Sigmoid colon (tissue), 7 donors: ENCODE data around the gene CFI. TPM values are rescaled to one million over a fixed set of nuclear protein-coding genes. Genes with fewer than 3 reads are reported as not detected.

ENCODE experiments used
- DNase-seq: peaks from one replicate; pipeline ENCODE4 v3.0.0-alpha.2; 2019
- H3K27ac ChIP-seq, 4 donors: fragments of 200-600 bp; sonication (generic); one replicate each; pipeline ENCODE4 v1.5.1; 2016 to 2019; ENCODE audit warnings: mild to moderate bottlenecking in 1 of 4
- H3K27me3 ChIP-seq, 3 donors: fragments of 200-600 bp; sonication (generic); one replicate each; pipeline ENCODE4 v1.5.1; 2019; ENCODE audit warnings: mild to moderate bottlenecking in 1 of 3
- H3K36me3 ChIP-seq, 4 donors: fragments of 200-600 bp; sonication (generic); one replicate each; pipeline ENCODE4 v1.5.1; 2016 to 2019
- H3K4me1 ChIP-seq, 4 donors: fragments of 200-600 bp; sonication (generic); one replicate each; pipeline ENCODE4 v1.5.1; 2017 to 2019
- H3K4me3 ChIP-seq, 4 donors: fragments of 200-600 bp; sonication (generic); one replicate each; pipeline ENCODE4 v1.5.1; 2017 to 2019; ENCODE audit warnings: mild to moderate bottlenecking in 2 of 4, moderate library complexity in 1 of 4
- H3K9me3 ChIP-seq, 4 donors: fragments of 200-600 bp in 3 of 4; sonication (generic) in 3 of 4; one replicate each; pipeline versions ENCODE4 v1.5.1 to v1.6.1; 2013 to 2019
- EP300 ChIP-seq, 4 donors: sonication (generic); formaldehyde crosslinking; IDR thresholded peaks; one replicate each; pipeline ENCODE4 v1.6.1; 2017; ENCODE audit warnings: antibody characterized with exemption in 4 of 4
- POLR2A ChIP-seq, 2 donors: fragments of 450-650 bp; IDR thresholded peaks; one replicate each; pipeline ENCODE4 v1.6.1; 2016; ENCODE audit warnings: antibody characterized with exemption in 2 of 2, mild to moderate bottlenecking in 2 of 2, moderate library complexity in 2 of 2
- POLR2AphosphoS5 ChIP-seq, 4 donors: sonication (generic); formaldehyde crosslinking; IDR thresholded peaks; one replicate each; pipeline ENCODE4 v1.6.1; 2017; ENCODE audit warnings: antibody characterized with exemption in 4 of 4
- WGBS, 2 donors: extraction: QIAGEN DNeasy Blood & Tissue Kit; methylation state at CpG; one replicate each; pipeline ENCODE4 v1.1.7; 2013; 5-methylcytosine and 5-hydroxymethylcytosine counted together
- intact Hi-C: fragments of 100-400 bp; cut with DNase I; formaldehyde crosslinking; loops from one replicate; pipeline ENCODE4 v1.15.1; 2023
- polyA plus RNA-seq, 3 donors: library from polyadenylated mRNA; stranded (reverse); fragments of 200-250 nt; gene quantifications; one replicate each; pipeline ENCODE4 v1.2.3, GENCODE V29; 2013
- total RNA-seq, 4 donors: library from RNA; depleted of rRNA; stranded (reverse); fragments of >200 nt; gene quantifications; one replicate each; pipeline ENCODE4 v1.1.0, GENCODE V29; 2016
- TF ChIP-seq, protein P1 (sequence below), 4 experiments: fragments of 450-650 bp in 3 of 4; fragments of 200-600 bp in 1 of 4; IDR thresholded peaks; one replicate each; pipeline ENCODE4 v1.5.1; 2016 to 2019; ENCODE audit warnings: antibody characterized with exemption in 4 of 4, mild to moderate bottlenecking in 3 of 4, moderate library complexity in 2 of 4
- donor health status: healthy with polysubstance abuse.
- donor health status: Bipolar disorder and iron deficiency.
- donor health status: healthy.

Gene CFI
- total and polyA plus RNA-seq, 7 donors, result 1.2 to 14.4 (median 7.5) TPM

DNA sequence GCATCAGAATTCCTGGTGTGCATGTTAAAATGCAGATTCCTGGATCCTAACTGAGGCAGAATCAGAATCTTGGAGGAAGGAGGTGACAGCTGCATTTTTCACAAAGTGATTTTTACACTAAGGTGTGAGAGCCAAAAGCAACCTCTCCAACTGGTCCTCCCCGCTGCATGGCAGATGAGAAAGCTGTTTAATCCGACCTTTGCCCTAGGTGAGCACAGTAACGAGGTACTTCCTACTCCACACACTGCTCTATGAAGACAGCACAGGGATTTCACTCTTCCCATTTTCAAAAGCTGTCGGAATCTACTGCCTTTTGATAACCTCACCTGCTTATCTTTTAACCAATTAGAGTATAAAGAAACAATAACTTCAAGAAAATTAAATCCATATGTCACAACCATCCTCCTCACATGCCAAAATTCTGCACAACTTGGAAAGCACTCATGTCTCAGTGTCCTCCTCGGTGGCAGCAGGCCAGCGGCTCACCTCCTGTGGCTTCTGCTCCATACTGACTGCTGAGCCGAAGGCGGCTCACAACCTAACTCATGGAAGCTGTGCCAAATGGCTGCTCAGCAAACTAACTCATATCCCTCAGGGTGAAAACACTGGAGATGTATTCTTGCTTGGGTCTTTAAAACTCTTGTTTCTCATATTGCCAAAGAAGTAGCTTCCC, 102.1 kb downstream of the CFI start:
- intact Hi-C loops, result loop anchor here (5.0 to 10.0 kb wide), 2 partner anchors 135 to 267 kb away; partner anchors contain the start of genes MCUB and SEC24B
- DNase-seq, result no peak
- H3K27me3 ChIP-seq, result no peaks in the 10 kb centered on the region
- no peak overlapping the region for H3K27ac ChIP-seq
- no peaks in the 10 kb centered on the region for H3K9me3 ChIP-seq
- H3K36me3 ChIP-seq, result peaks cover 0 to 32% (median 5%) of the 10 kb centered on the region in 4 donors
- H3K4me3 ChIP-seq, result no peak overlapping the region
- H3K4me1 ChIP-seq, result peaks cover 0 to 20% (median 16%) of the 10 kb centered on the region in 4 donors
- 21 to 69% methylated on average over 8 of the region's 8 CpGs for WGBS, 2 donors
- TF ChIP-seq, protein P1, sequence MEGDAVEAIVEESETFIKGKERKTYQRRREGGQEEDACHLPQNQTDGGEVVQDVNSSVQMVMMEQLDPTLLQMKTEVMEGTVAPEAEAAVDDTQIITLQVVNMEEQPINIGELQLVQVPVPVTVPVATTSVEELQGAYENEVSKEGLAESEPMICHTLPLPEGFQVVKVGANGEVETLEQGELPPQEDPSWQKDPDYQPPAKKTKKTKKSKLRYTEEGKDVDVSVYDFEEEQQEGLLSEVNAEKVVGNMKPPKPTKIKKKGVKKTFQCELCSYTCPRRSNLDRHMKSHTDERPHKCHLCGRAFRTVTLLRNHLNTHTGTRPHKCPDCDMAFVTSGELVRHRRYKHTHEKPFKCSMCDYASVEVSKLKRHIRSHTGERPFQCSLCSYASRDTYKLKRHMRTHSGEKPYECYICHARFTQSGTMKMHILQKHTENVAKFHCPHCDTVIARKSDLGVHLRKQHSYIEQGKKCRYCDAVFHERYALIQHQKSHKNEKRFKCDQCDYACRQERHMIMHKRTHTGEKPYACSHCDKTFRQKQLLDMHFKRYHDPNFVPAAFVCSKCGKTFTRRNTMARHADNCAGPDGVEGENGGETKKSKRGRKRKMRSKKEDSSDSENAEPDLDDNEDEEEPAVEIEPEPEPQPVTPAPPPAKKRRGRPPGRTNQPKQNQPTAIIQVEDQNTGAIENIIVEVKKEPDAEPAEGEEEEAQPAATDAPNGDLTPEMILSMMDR (IDR thresholded peaks at IDR 0.05), result no peak
- TF ChIP-seq POLR2A (IDR thresholded peaks at IDR 0.05) (no peak), EP300 (IDR thresholded peaks at IDR 0.05) (no peak), POLR2AphosphoS5 (IDR thresholded peaks at IDR 0.05) (no peak)

DNA sequence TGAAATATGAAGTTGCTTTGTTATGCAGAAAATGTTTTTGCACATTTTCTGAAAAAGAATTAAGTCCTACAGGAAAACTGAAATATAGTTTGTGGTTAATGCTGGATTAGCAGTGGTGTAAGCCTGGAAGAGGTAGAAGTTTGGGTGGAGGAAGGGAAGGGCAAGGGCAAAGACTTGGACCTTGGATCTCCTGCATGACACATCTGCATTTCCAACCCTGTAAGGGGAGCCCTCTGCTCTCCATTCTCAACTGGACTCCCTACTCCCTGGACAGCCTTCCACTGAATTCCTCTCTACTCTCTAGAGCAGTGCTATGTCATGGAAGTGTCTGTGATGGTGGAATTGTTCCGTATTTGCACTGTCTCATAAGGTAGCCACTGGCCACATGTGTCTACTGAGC, 103.1 kb downstream of the CFI start:
- H3K9me3 ChIP-seq, result no peaks in the 10 kb centered on the region
- no peak for DNase-seq
- TF ChIP-seq POLR2AphosphoS5 (IDR thresholded peaks at IDR 0.05) (no peak), EP300 (IDR thresholded peaks at IDR 0.05) (no peak), POLR2A (IDR thresholded peaks at IDR 0.05) (no peak)
- TF ChIP-seq, protein P1 (IDR thresholded peaks at IDR 0.05), result no peak
- intact Hi-C loops, result no loop called here
- H3K36me3 ChIP-seq, result peaks cover 0 to 43% (median 9%) of the 10 kb centered on the region in 4 donors
- peaks cover 0 to 14% (median 12%) of the 10 kb centered on the region in 4 donors for H3K4me1 ChIP-seq
- no peak overlapping the region for H3K4me3 ChIP-seq
- H3K27ac ChIP-seq, result no peak overlapping the region
- H3K27me3 ChIP-seq, result no peaks in the 10 kb centered on the region
- WGBS, 2 donors, result 93% methylated on average over 1 of the region's 1 CpG

DNA sequence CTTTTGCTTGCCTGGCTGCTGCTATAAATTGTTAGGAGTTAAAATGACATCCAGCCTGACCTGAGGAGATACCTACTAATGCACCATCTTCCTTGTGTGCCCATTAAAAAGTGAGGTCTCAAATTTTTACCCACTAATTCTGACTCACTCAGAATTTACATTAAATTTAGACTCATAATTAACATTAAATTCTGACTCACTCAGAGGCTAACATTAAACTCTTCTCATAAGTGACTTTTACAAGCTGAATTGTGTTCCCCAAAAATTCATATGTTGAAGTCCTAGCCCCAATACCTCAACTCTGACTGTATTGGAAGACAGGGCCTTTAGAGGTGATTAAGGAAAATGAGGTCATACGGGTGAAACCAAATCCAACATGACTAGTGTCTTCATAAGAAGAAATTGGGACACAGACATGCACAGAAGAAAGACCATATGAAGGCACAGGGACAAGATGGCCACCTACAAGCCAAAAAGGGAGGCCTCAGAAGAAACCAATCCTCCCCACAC, 110.3 kb downstream of the CFI start:
- Histone ChIP-seq H3K27me3 (no peaks in the 10 kb centered on the region), H3K27ac (no peak overlapping the region), H3K36me3 (peaks cover 4 to 78% (median 8%) of the 10 kb centered on the region in 4 donors), H3K4me3 (no peak overlapping the region), H3K9me3 (no peaks in the 10 kb centered on the region), H3K4me1 (no peaks in the 10 kb centered on the region)
- intact Hi-C loops, result no loop called here
- DNase-seq, result no peak
- 90 to 95% methylated on average over 1 of the region's 1 CpG for WGBS, 2 donors
- TF ChIP-seq, protein P1 (IDR thresholded peaks at IDR 0.05), result no peak
- TF ChIP-seq POLR2AphosphoS5 (IDR thresholded peaks at IDR 0.05) (no peak), POLR2A (IDR thresholded peaks at IDR 0.05) (no peak), EP300 (IDR thresholded peaks at IDR 0.05) (no peak)

Other genes starting within 250 kb of the CFI start
- gene MCUB, start 241.8 kb downstream of the CFI start, total RNA-seq, result 10 to 100 TPM in 1 of 4 donors, 1 to 10 TPM in 3; 5.0 to 10.9 (median 8.8) TPM
- gene MCUB, start 241.8 kb downstream of the CFI start, polyA plus RNA-seq, result 10 to 100 TPM in 1 of 3 donors, 1 to 10 TPM in 2; 4.2 to 18.0 (median 7.2) TPM
- gene CASP6, start 98.6 kb downstream of the CFI start, total RNA-seq, result 10 to 100 TPM; 18.2 to 41.3 (median 26.8) TPM
- gene CASP6, start 98.6 kb downstream of the CFI start, polyA plus RNA-seq, result 100 to 1,000 TPM in 1 of 3 donors, 10 to 100 TPM in 2; 63.6 to 101 (median 87.1) TPM
- 10 to 100 TPM; 18.0 to 27.7 (median 23.0) TPM for gene PLA2G12A, start 71.9 kb downstream of the CFI start, total RNA-seq
- 10 to 100 TPM in 1 of 3 donors, 1 to 10 TPM in 2; 6.6 to 94.8 (median 9.3) TPM for gene PLA2G12A, start 71.9 kb downstream of the CFI start, polyA plus RNA-seq
- gene GAR1, start 13.8 kb upstream of the CFI start, total RNA-seq, result 1 to 10 TPM; 4.4 to 8.6 (median 5.4) TPM
- 10 to 100 TPM; 21.3 to 37.4 (median 27.0) TPM for gene GAR1, start 13.8 kb upstream of the CFI start, polyA plus RNA-seq
- not detected for gene RRH, start 26.0 kb upstream of the CFI start, total RNA-seq
- gene RRH, start 26.0 kb upstream of the CFI start, polyA plus RNA-seq, result not detected
- gene LRIT3, start 46.1 kb upstream of the CFI start, total RNA-seq, result under 1 TPM in 3 of 4 donors, not detected in 1; 0.28 to 0.41 (median 0.33) TPM
- gene LRIT3, start 46.1 kb upstream of the CFI start, polyA plus RNA-seq, result under 1 TPM in 1 of 3 donors, not detected in 2; 0.10 TPM
- 1 to 10 TPM in 1 of 4 donors, under 1 TPM in 3; 0.68 to 1.3 (median 0.77) TPM for gene EGF, start 110.9 kb upstream of the CFI start, total RNA-seq
- gene EGF, start 110.9 kb upstream of the CFI start, polyA plus RNA-seq, result under 1 TPM in 2 of 3 donors, not detected in 1; 0.46 to 0.64 TPM